GM18505 (cell line): ENCODE measurements around the gene INSYN2B.

Source experiments
- ATAC-seq: cut with Tn5 transposase; IDR thresholded peaks from one replicate; pipeline ENCODE4 v1.9.1; 2021; ENCODE audit not compliant: unreplicated experiment
- POLR2A ChIP-seq: IDR thresholded peaks from 4 replicates; pipeline ENCODE4 v1.6.1; 2011; ENCODE audit warnings: borderline replicate concordance; ENCODE audit not compliant: insufficient read depth, insufficient read length; ENCODE audit errors: extremely low read depth

The INSYN2B gene

GRCh38 chr5:169867347-169867746, 112.9 kb downstream of the INSYN2B start:
- ATAC-seq, result no peak
- TF ChIP-seq POLR2A, result no peak

- TF ChIP-seq POLR2A, result no peak
- ATAC-seq, result no peak
Measured at GRCh38 chr5:169864483-169864882, 115.8 kb downstream of the INSYN2B start.

- no peak for ATAC-seq
- no peak for TF ChIP-seq POLR2A
Measured at GRCh38 chr5:169862391-169862811, 117.9 kb downstream of the INSYN2B start.

GRCh38 chr5:169861934-169862333, 118.4 kb downstream of the INSYN2B start:
- ATAC-seq, result no peak
- no peak for TF ChIP-seq POLR2A

- no peak for TF ChIP-seq POLR2A
- ATAC-seq, result no peak
Measured at GRCh38 chr5:169861433-169861832, 118.9 kb downstream of the INSYN2B start.

GRCh38 chr5:169860585-169860984, 119.7 kb downstream of the INSYN2B start:
- ATAC-seq, result no peak
- TF ChIP-seq POLR2A, result no peak

- no peak for ATAC-seq
- no peak for TF ChIP-seq POLR2A
Measured at GRCh38 chr5:169856571-169856970, 123.7 kb downstream of the INSYN2B start.

- ATAC-seq, result no peak
- no peak for TF ChIP-seq POLR2A
Measured at GRCh38 chr5:169851321-169851850, 128.9 kb downstream of the INSYN2B start.

GRCh38 chr5:169850409-169850808, 129.9 kb downstream of the INSYN2B start:
- no peak for ATAC-seq
- no peak for TF ChIP-seq POLR2A

- ATAC-seq, result no peak
- TF ChIP-seq POLR2A, result no peak
Measured at GRCh38 chr5:169848792-169849191, 131.5 kb downstream of the INSYN2B start.

- no peak for ATAC-seq
- TF ChIP-seq POLR2A, result no peak
Measured at GRCh38 chr5:169848271-169848670, 132.0 kb downstream of the INSYN2B start.

GRCh38 chr5:169847519-169847918, 132.8 kb downstream of the INSYN2B start:
- no peak for TF ChIP-seq POLR2A
- ATAC-seq, result no peak

- no peak for TF ChIP-seq POLR2A
- ATAC-seq, result no peak
Measured at GRCh38 chr5:169842699-169843098, 137.6 kb downstream of the INSYN2B start.

- no peak for ATAC-seq
Measured at GRCh38 chr5:169840405-169840804, 139.9 kb downstream of the INSYN2B start.

GRCh38 chr5:169838688-169839087, 141.6 kb downstream of the INSYN2B start:
- ATAC-seq, result peak; percentile 80
- no peak for TF ChIP-seq POLR2A

More at GRCh38 chr5:169840405-169840804, 139.9 kb downstream of the INSYN2B start:
- no peak for TF ChIP-seq POLR2A

GRCh38 chr5:169837686-169838085, 142.6 kb downstream of the INSYN2B start:
- no peak for ATAC-seq
- TF ChIP-seq POLR2A, result no peak
